HG02763 (cell line): ENCODE data around the gene RNF19B.

Source experiments
- ATAC-seq: cut with Tn5 transposase; IDR thresholded peaks from one replicate; pipeline ENCODE4 v1.9.1; 2021; ENCODE audit warnings: mild to moderate bottlenecking, moderate library complexity; ENCODE audit not compliant: unreplicated experiment

Gene RNF19B, protein sequence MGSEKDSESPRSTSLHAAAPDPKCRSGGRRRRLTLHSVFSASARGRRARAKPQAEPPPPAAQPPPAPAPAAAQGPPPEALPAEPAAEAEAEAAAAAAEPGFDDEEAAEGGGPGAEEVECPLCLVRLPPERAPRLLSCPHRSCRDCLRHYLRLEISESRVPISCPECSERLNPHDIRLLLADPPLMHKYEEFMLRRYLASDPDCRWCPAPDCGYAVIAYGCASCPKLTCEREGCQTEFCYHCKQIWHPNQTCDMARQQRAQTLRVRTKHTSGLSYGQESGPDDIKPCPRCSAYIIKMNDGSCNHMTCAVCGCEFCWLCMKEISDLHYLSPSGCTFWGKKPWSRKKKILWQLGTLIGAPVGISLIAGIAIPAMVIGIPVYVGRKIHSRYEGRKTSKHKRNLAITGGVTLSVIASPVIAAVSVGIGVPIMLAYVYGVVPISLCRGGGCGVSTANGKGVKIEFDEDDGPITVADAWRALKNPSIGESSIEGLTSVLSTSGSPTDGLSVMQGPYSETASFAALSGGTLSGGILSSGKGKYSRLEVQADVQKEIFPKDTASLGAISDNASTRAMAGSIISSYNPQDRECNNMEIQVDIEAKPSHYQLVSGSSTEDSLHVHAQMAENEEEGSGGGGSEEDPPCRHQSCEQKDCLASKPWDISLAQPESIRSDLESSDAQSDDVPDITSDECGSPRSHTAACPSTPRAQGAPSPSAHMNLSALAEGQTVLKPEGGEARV

DNA sequence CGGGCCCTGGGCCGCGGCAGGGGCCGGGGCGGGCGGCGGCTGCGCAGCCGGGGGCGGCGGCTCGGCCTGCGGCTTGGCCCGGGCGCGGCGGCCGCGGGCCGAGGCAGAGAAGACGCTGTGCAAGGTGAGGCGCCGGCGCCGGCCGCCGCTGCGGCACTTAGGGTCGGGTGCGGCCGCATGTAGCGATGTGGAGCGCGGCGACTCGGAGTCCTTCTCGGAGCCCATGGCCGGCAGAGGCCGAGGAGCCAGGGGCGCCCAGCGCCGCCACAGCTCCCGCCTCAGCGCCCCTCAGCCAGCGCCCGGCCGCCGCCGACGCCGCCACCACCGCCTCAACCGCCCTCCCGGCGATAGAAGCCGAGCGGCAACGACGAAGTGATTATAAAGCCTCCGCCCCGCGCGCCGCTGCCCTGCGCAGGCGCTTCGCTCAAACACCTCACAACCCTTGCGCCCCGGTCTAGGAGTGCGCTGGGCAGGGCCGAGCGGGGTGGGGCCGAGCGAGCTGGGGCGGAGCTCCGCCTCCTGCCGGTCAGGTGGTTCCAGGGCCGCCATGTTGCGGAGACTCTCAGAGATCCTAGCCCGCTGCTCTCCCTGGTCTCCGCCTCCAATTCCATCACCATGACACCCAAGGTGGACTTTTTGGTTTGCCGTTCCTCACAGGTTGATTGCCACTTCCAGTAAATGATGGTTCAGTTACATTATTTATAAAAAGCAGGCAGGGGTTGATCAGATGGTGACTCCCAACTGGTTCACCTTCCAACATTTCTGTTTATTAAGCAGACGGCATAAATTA, at the start of gene RNF19B:
Gene RNF19B, minus strand, starts transcription at position 349 of the 790 bp plus-strand sequence. Its CDS starts 124 bp downstream, at position 225.
- ATAC-seq, result peak; percentile 81

DNA sequence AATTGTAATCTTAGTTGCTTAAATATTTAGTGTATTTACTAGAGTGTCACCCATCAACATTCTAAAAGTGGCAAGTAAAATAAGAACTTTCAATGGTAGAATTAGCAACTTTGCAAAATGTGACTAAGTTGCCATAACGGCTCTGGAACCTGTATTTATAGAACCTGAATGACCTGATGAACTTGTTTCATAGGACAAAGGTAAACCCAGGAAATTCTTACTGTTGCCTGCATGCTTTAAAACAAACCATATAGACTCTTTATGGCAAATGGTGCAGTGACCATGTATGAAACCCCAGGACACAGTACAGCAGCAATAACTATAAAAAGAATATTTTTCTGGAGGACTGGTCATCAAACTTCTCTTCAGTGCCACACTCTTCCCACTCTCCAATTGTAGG, 49.2 kb upstream of the RNF19B start:
- no peak for ATAC-seq

GRCh38 chr1:33012165-33012564, 47.6 kb upstream of the RNF19B start:
- no peak for ATAC-seq

DNA sequence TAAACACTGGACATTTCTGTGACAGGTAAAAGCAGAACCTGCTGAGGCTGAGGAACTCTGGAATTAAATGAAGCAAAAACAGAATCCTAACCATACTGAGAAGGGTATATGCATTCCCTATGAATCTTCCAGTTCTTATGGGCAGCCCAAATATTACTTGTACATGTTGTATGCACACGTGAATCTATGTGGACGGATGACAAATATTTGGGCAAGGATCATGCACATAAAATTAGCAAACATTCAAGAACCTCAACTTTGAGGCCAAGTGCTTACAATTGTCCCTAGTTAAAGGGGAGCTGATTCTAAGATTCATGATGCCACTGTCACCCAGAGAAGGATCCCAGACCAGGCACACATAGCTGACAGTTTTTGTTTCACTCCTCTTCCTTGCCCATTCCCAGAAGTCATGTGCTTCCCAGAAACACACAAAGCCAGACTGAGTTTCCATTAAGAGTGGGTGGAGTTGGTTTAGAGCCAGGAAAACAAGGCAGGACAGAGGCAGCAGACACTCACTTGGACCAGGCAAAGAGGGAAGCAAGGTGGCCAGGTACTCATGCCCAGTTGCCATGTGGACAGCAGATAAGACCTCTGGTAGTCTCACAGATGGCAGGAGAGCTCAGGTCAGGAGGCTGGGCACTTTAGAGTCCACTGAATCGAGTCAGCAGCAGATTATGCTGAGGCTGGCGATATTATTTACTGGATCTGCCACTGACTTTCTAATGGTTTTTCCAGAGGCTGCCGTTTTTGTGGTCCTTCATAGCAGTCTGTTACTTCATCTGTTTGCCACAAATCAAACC, 46.5 kb upstream of the RNF19B start:
- no peak for ATAC-seq

DNA sequence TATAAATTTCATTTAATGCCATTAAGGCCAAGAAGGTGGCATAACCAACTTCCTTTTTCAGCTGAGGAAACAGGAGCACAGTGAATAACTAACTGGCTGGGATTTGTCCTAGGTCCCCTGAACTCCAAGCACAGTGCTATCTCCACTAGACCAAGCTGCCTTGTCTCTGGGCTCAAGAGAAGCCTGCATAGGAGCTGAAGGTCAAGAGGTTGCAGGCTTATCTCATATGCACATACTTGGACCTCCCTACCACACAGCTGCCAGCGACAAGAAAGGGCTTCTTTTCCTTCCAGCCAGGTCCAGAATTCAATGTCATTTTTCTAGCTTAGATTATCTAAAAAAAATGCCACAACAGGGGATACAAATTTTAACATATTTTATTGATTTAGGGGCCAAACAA, 45.0 kb upstream of the RNF19B start:
- ATAC-seq, result no peak

GRCh38 chr1:33008051-33008914, 43.7 kb upstream of the RNF19B start:
- no peak for ATAC-seq

GRCh38 chr1:33007190-33008050, 42.8 kb upstream of the RNF19B start:
- ATAC-seq, result no peak

GRCh38 chr1:33005838-33006421, 41.3 kb upstream of the RNF19B start:
- no peak for ATAC-seq

DNA sequence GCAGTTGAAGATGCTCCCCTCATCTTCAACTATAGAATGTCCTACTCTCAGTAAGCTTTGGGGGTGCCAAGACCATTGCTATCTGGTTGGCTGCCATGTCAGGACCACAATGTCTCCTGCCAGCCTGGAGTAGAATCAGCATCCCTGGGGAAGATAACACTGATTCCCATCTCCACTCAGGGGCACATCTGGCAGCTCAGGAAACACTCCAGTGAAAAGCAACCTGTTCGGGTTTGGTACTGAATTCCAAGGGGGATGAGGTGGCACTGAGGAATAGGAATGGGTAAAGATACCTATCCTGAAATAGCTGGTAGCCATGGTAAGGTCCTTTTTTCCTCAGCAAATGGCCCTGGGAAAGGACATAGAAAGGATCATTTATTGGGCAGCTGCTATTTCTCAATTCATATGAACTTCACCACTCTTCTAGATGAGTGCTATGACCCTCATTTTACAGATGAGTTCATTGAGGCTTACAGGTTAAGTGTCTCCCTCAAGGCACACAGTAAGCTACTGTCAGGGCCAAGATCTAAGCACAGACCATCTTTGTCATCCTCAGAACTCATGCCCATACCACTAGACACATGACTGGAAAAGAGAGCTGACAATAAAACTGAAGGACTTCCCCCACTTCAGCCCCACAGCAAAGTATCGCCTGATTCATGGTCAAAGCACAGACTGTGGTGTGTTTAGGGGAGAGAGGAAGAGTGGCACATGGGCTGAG, 40.7 kb upstream of the RNF19B start:
- ATAC-seq, result no peak

- ATAC-seq, result no peak
Measured at GRCh38 chr1:33004613-33005012, 40.0 kb upstream of the RNF19B start.

- ATAC-seq, result no peak
Measured at GRCh38 chr1:33003657-33004056, 39.0 kb upstream of the RNF19B start.

DNA sequence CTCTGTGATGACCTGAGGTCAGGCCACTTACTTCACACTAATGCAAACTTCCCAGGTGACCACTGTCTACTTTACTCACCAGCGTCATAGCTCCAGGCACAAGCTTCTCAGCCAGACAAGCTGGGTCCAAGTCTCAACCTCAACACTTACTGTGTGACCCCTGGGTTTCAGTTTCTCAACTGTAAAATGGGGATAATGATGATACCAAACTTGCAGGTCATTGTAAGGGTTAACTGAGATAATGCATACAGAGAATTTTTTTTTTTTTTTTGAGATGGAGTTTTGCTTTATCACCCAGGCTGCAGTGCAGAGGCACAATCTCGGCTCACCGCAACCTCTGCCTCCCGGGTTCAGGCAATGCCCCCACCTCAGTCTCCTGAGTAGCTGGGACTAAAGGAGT, 37.4 kb upstream of the RNF19B start:
- ATAC-seq, result no peak

DNA sequence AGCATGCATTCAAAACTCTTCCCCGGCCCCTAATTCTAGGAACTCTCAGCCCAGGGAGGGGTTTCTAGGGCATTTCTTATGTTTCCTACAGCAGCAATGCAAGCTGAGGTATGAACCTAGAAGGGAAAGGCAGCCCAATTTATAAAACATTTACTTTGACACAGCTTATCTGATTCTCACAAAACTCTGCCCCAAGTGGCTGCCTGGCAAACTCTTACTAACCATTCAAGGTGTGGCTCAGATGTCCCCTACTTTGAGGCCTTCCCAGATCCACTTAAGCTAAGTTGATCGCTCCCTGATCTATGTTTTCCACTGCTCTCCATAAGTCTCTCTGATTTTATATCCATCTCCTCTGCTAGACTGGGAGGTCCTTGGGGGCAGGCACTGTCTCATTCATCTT, 36.7 kb upstream of the RNF19B start:
- ATAC-seq, result no peak

DNA sequence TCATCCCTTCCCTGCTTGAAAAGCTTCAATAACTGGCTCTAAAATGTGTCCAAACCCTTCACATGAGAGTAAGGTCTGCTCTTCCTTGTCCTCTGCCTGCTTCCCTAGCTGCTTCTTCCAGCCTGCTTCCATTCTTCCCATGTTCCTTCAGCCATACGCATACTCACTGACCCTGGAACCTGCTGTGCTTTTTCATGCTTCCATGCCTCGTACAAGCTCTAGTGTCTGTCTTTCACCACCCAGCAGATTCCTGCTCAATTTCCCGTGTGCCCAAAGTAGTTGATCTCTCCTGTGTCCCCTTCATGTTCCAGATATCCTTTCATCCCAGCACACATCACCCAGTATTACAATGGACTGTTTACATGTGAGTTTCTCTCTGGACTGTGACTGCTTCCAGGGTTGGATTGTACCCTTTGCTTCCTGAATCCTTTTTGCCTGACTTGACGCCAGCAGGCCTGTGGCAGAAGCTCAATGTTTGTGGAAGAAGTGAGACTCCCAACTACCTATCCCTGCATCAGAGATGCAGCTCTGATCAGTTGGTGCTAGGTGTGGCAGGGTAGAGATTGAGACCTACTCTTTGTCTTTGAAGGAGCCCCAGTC, 35.9 kb upstream of the RNF19B start:
- ATAC-seq, result no peak

DNA sequence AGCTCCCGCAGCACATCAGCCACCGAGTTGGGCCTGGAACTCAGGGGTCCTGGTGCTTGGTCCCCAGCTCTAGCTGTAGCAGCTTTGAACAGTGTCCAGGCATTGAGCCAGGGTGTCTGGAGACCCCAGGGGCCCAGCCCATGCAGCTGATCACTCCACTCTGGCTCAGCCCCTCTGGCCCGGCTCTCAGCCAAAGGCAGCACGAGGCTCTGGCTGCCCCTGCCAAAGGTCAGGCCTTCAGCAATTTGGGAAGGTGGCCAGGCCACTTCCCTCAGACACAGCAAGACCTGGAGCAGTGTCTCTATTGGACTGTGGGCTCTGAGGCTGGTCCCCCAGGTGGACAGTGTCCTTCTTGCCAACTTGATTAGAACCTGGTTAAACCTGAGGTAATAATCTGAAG, 34.4 kb upstream of the RNF19B start:
- no peak for ATAC-seq

GRCh38 chr1:32998064-32998463, 33.5 kb upstream of the RNF19B start:
- ATAC-seq, result no peak

DNA sequence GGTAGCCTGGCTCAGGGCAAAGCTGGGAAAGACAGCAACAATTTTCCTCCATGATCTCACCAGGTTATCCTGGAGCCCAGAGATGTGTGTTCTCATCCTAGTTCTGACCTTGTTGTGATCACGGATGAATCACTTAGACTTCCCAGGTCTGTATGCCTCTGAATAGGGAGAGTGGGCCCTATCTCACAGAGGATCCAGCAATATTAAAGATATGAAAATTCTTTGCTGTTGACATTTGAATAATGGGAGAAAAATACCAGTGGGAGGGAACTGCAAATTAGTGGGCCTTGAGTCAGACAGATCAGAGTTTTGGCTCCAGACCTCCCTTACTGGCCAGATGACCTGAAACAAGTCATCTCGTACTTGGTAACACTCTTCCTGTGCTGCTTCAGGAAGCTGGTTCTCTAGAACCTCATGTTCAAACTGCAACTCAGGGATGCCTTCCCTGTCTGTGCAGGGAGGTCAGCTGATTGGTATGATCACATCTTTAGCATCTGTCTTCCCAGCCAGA, 32.8 kb upstream of the RNF19B start:
- ATAC-seq, result no peak
